GM18498 (cell line): ENCODE data around the gene SELENOS.

Source experiments
- ATAC-seq: cut with Tn5 transposase; IDR thresholded peaks from one replicate; pipeline ENCODE4 v1.9.1; 2021; ENCODE audit warnings: mild to moderate bottlenecking, moderate library complexity; ENCODE audit not compliant: unreplicated experiment

Gene SELENOS

GRCh38 chr15:101277943-101278564 lies 769 bp upstream of the SELENOS start:
- no peak for ATAC-seq

- peak; percentile 28 for ATAC-seq
These were observed 716 bp downstream of the SELENOS start for GRCh38 chr15:101276501-101277037.

DNA sequence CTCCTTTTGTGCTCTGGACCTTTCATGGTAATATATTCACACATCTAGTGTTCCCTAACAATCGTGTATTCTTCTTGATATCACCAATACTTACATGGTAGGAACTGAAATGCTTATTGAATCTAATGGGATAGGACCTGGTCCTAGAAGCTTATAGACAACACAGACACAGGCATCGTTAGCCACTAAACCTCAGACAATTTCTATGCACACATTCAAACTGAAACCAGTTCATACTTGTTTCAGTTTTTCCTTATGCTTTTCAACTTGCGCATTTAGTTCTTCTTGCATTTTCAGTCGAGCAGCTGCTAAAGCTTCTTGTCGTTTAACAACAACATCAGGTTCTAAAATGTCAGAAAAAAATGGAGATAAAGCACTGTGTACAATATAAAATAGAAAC lies 2.3 kb downstream of the SELENOS start:
- ATAC-seq, result peak; percentile 39

GRCh38 chr15:101273534-101273933 lies 3.8 kb downstream of the SELENOS start:
- ATAC-seq, result no peak

- ATAC-seq, result no peak
These were observed 4.7 kb downstream of the SELENOS start for GRCh38 chr15:101272584-101272983.

- no peak for ATAC-seq
These were observed 7.6 kb downstream of the SELENOS start for GRCh38 chr15:101269479-101270223.

DNA sequence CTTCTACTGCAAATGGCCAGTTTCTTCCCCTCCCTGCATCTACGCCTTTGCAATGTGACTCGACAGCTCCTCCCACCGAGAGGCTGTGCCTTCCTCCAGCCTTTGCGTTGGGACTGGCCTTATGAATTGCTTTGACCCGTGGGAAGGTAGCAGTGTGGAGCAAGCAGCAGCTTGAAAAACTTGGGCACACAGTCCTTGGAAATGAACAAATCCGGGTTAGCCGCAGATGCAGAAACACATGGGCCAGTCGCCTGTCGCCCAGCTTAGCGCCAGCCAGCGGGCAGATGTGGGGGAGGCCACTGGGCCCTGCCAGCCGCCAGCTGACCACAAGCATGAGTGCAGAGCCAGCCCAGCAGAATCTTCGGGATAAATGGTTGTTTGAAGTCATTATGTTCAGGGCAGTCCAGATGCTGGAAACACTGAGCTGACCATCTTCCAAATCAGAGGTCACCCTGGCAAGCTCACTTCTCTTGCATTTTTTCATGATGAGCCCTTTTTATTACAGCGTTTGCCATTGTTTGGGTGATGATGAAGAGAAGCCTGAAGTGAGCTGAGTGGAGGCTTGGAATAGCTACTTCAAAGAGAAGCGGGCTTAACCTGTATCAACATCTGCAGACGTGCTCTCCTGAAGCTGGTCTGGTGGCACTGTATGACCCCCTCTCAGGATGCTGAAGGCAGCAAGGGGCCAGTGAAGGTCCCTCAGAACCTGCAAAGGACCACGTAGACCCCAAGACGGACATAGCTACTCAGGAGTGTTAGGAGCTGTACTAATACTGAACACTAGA lies 9.8 kb downstream of the SELENOS start:
- ATAC-seq, result no peak

GRCh38 chr15:101266787-101267186 lies 10.5 kb downstream of the SELENOS start:
- ATAC-seq, result no peak

DNA sequence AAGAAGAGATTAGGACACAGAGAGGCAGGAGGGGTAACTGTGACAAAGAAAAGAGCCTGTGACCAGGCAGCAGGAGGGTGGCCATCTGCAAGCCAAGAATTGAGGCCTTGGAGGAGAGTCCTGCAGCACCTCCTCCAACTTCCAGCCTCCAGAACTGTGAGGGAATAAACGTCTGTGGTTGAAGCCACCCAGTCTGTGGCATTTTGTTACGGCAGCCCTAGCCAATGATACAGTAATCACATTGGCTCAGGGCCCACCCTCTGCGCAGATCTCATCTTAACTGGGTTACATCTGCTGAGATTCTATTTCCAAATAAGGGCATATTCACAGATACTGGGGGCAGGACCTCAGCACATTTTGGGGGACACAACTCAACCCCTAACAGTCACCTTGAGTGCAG lies 11.3 kb downstream of the SELENOS start:
- no peak for ATAC-seq

DNA sequence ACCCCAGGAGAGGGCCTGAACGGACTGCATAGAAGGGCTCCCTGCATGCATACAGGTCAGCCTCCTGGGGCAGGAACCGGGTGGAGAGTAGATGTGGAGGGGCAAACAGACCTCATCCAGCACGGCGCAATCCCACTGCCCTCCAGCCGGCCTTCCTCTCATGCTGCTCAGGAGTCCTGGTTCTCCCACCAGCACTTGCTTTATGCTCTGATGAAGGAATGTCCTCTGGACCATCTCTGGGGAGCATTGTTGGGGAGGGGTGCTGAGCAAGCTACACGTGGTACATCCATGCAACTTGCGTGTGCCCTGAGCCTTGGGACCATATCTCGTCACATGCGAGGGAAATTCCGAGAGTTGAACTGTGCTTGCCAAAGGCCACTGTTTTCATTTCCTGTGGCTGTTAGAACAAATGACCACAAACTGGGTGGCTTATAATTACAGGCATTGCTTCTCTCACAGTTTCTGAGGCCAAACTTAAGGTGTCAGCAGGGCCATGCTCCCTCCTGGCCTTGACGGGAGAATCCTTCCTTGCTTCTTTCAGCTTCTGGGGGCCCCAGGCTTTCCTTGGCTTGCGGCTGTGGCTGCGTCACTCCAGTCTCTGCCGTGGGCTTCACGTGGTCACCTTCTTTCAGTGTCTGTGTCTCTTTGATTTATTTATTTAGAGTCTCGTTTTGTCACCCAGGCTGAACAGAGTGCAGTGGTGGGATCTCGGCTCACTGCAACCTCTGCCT lies 12.2 kb downstream of the SELENOS start:
- peak; percentile 61 for ATAC-seq

GRCh38 chr15:101264011-101264410 lies 13.3 kb downstream of the SELENOS start:
- ATAC-seq, result no peak

DNA sequence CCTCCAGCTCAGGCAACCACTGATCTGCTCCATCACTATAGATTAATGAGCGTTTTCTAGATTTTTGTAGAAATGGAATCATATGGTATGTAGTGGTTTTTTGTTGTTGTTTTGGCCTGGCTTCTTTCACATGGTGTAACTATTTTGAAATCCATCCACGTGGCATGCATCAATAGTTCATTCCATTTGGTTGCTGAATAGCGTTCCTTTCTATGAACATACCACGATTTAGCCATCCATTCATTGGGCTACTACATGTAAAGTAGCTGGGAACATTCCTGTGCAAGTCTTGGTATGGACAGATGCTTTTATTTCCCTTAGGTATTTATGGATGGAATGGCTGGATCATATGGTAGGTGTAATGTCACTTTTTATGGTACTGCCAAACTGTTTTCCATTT lies 14.7 kb downstream of the SELENOS start:
- ATAC-seq, result no peak

- ATAC-seq, result peak; percentile 52
These were observed 18.8 kb downstream of the SELENOS start for GRCh38 chr15:101258238-101259144.

DNA sequence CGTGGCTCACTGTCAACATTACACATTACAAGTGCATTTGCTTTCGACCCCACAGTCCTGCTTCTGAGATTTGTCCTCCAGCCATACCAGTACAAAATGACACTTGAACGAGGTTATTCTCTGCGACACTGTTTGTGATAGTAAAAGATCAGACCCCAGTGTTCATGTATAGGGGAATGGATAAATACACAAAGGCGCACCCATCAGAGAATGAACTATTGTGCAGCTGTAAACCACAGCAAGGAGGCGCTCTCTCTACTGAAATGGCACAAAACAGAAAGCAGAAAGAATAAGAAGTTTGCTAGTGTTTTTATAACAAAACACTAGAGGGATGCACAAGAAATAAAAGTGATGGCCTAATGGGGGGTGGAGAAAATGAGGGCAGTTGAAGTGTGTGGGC lies 20.5 kb downstream of the SELENOS start:
- ATAC-seq, result no peak

GRCh38 chr15:101255615-101256241 lies 21.6 kb downstream of the SELENOS start:
- ATAC-seq, result no peak

DNA sequence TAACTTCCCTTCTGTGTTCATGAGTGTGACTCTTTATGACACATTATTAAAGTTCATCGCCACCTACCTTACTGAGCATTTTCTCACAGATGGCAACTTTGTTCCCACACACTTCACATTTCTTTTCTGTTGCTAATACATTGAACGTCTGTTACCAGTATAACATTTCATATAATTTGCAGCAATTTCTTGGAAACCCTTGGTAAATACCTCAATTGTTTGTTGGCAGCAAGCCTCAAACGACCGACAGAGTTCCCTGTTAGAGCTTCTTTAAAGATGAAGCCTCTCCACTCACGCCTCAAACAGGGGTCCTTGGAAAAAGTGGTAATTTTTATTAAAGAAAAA lies 22.3 kb downstream of the SELENOS start:
- no peak for ATAC-seq

DNA sequence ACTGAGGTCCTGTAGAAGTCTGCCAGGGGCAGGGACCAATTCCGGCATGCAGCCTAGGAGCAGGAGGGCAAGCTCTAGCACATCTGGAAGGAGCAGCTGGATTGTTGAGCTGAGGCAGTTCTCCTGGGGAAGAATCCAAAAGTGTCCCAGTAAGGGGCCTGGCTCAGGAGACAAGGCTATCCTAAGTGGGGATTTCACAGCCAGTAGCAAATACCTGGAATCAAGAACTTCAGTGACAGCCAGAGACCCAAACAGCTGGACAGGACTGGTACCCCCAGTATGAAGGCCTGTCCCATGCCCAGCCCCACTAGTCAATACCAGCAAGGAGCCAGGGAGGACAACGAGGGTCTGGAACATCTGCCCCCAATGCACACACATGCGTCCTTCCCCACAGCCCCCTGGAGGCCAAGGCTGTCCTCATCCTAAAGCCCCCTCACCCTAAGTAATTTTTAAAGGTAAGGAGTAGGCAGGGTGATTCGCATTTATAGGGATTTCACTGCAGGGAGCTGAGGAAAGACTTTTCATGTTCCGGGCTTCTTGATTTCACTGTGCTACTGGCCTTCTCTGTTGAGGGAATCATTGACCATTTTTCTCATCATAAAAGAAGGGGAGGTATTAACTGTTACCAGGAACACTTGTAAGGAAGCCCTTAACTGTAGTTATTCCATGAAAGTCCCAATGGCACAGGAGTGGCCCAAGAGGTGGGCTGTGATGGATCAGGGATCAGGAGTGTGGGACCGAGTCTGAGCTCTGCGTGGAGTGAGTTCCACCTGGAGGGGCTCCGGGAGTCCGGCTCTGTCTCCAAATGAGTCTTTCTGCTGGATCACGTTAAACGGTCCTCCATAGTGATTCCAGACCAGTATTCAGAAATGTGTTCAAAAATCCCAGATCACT lies 22.9 kb downstream of the SELENOS start:
- ATAC-seq, result no peak

DNA sequence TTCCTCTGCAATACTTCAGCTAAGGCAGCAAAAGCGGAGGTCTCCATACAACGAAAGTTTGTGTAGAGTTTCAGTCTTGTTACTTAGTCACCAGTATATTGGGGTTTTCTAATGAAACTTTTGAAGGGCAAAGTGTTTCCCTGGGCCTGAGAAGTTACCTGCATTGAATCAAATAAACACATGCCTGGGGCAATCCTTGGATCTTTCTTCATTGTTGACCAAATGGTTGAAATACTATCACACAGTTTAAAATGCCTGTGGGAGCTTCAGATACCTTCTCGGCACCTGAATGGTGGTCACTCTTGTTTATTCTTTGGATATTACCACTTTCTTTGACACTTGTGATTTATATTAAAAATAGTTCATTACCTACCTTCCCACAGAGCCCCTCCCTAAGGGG lies 24.4 kb downstream of the SELENOS start:
- ATAC-seq, result no peak
